Sigmoid colon (tissue), 4 donors: ENCODE results near the gene PTPRB.
"Not testable (repeated sequence)": the region's sequence is repeated elsewhere in the genome, so short reads cannot be mapped to it uniquely, and the experiment has no call there.

Experiments
- CTCF ChIP-seq, 4 experiments: fragments of 450-650 bp in 3 of 4; fragments of 200-600 bp in 1 of 4; IDR thresholded peaks; one replicate each; pipeline ENCODE4 v1.5.1; 2016 to 2019; ENCODE audit warnings: antibody characterized with exemption in 4 of 4, mild to moderate bottlenecking in 3 of 4, moderate library complexity in 2 of 4
- POLR2A ChIP-seq, 2 donors: fragments of 450-650 bp; IDR thresholded peaks; one replicate each; pipeline ENCODE4 v1.6.1; 2016; ENCODE audit warnings: antibody characterized with exemption in 2 of 2, mild to moderate bottlenecking in 2 of 2, moderate library complexity in 2 of 2
- POLR2AphosphoS5 ChIP-seq, 4 donors: sonication (generic); formaldehyde crosslinking; IDR thresholded peaks; one replicate each; pipeline ENCODE4 v1.6.1; 2017; ENCODE audit warnings: antibody characterized with exemption in 4 of 4

DNA sequence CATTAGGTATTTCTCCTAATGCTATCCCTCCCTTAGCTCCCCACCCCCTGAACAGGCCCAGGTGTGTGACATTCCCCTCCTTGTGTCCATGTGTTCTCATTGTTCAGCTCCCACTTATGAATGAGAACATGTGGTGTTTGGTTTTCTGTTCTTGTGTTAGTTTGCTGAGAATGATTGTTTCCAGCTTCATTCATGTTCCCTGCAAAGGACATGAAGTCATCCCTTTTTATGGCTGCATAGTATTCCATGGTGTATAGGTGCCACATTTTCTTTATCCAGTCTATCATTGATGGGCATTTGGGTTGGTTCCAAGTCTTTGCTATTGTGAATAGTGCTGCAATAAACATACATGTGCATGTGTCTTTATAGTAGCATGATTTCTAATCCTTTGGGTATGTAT lies 146.3 kb downstream of the PTPRB start:
- TF ChIP-seq CTCF, POLR2AphosphoS5, POLR2A (IDR thresholded peaks at IDR 0.05): not testable (repeated sequence)
